ENCODE measurements around the gene ADGRG3. TPM values are rescaled to one million over a fixed set of nuclear protein-coding genes. Genes with fewer than 3 reads are reported as not detected.
A peak's percentile ranks its signal among the peaks of the same experiment; 100 is the strongest.

Gene ADGRG3
- total and polyA plus RNA-seq, 4 donors = 0.08 to 3.9 (median 0.54) TPM

GRCh38 chr16:57694725-57695679, 26.9 kb downstream of the ADGRG3 start, which contains the start of gene DRC7:
Gene DRC7, plus strand, starts transcription at chr16:57694806. Its CDS starts 3,144 bp downstream, at chr16:57697950.
- Histone ChIP-seq H3K36me3 (ENCODE audit: control insufficient read depth in 1 of 2, insufficient read depth in 2 of 2, low read length in 1 of 2) (no peaks in the 10 kb centered on the region), H3K27me3 (ENCODE audit: control insufficient read depth in 1 of 2, insufficient read depth in 2 of 2, low read length in 1 of 2) (no peaks in the 10 kb centered on the region), H3K27ac (ENCODE audit: low read depth in 1 of 2, low read length in 2 of 2) (no peak within 1 kb of the TSS), H3K4me1 (ENCODE audit: control insufficient read depth in 1 of 2, insufficient read depth in 2 of 2, low read length in 2 of 2) (no peaks in the 10 kb centered on the region), H3K4me3 (ENCODE audit: low read length in 2 of 2) (no peak within 1 kb of the TSS), H3K9me3 (ENCODE audit: control insufficient read depth, low read length) (no peaks in the 10 kb centered on the region)
- 37 to 41% methylated on average over 5 to 8 of the region's 8 CpGs for WGBS, 2 donors
- intact Hi-C loops (cut with DNase I) = no loop called here
- ATAC-seq (ENCODE audit: low FRiP score) (peak; percentile 46), DNase-seq (peak in 1 of 2 donors; percentile 62)

GRCh38 chr16:57695680-57696069, 27.6 kb downstream of the ADGRG3 start:
- 78 to 82% methylated on average over 5 of the region's 5 CpGs for whole genome bisulfite sequencing, 2 donors
- ATAC-seq (ENCODE audit: low FRiP score) (no peak), DNase-seq (peak in 1 of 2 donors; percentile 27)
- Histone ChIP-seq H3K27me3 (ENCODE audit: control insufficient read depth in 1 of 2, insufficient read depth in 2 of 2, low read length in 1 of 2) (no peaks in the 10 kb centered on the region), H3K4me1 (ENCODE audit: control insufficient read depth in 1 of 2, insufficient read depth in 2 of 2, low read length in 2 of 2) (no peaks in the 10 kb centered on the region), H3K36me3 (ENCODE audit: control insufficient read depth in 1 of 2, insufficient read depth in 2 of 2, low read length in 1 of 2) (no peaks in the 10 kb centered on the region), H3K27ac (ENCODE audit: low read depth in 1 of 2, low read length in 2 of 2) (no peak overlapping the region), H3K9me3 (ENCODE audit: control insufficient read depth, low read length) (no peaks in the 10 kb centered on the region), H3K4me3 (ENCODE audit: low read length in 2 of 2) (no peak overlapping the region)
- intact Hi-C loops (cut with DNase I) = no loop called here

DNA sequence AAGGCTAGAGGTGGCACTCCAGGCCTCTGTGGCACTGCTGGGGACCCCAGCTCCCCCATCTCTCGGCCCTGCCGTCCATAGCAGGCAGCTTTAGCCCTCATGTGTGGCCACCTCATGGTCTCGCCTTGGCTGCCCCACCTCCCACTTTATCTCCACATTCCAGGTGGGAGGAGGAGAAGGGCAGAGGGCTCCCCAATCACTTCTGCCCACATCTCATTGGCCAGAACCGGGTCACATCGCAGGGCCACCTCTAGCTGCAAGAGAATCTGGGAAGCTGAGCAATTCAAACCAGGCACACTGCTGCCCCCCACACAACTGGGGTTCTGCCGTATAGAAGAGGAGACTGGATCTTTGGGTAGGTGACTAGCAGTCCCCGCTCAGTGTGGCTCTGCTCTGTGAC, 28.1 kb downstream of the ADGRG3 start:
- ATAC-seq (ENCODE audit: low FRiP score) (no peak), DNase-seq (peak in 1 of 2 donors; percentile 18)
- no peaks in the 10 kb centered on the region for H3K4me1 ChIP-seq (ENCODE audit: control insufficient read depth in 1 of 2, insufficient read depth in 2 of 2, low read length in 2 of 2)
- no peaks in the 10 kb centered on the region for H3K36me3 ChIP-seq (ENCODE audit: control insufficient read depth in 1 of 2, insufficient read depth in 2 of 2, low read length in 1 of 2)
- intact Hi-C loops (cut with DNase I) = no loop called here
- H3K4me3 ChIP-seq (ENCODE audit: low read length in 2 of 2) = no peak overlapping the region
- 87 to 90% methylated on average over 7 of the region's 7 CpGs for WGBS, 2 donors
- no peak overlapping the region for H3K27ac ChIP-seq (ENCODE audit: low read depth in 1 of 2, low read length in 2 of 2)
- H3K27me3 ChIP-seq (ENCODE audit: control insufficient read depth in 1 of 2, insufficient read depth in 2 of 2, low read length in 1 of 2) = no peaks in the 10 kb centered on the region
- no peaks in the 10 kb centered on the region for H3K9me3 ChIP-seq (ENCODE audit: control insufficient read depth, low read length)

DNA sequence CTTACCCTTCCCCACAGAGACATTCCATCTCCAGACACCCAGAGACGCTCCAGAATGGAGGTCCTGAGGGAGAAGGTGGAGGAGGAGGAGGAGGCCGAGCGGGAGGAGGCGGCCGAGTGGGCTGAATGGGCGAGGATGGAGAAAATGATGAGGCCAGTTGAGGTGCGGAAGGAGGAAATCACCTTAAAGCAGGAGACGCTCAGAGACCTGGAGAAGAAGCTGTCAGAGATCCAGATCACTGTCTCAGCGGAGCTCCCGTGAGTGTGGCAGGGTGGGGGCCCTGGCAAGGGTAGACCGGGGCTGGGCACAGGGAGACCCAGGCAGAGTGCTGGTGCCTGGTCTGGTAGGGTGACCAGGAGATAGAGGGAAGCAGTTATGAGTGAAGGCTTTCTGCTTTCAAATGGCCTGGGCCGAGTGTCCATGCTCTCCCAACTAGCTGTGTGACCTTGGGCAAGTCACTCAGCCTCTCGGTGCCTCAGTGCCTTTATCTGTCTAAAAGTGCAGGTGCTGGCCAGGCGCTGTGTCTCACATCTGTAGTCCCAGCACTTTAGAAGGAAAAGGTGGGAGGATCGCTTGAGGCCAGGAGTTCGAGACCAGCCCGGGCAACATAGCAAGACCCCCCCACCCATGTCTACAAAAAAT, 29.9 kb downstream of the ADGRG3 start:
- no peaks in the 10 kb centered on the region for H3K27me3 ChIP-seq (ENCODE audit: control insufficient read depth in 1 of 2, insufficient read depth in 2 of 2, low read length in 1 of 2)
- H3K4me3 ChIP-seq (ENCODE audit: low read length in 2 of 2) = no peak overlapping the region
- WGBS, 2 donors = 93 to 95% methylated on average over 17 of the region's 17 CpGs
- no peak overlapping the region for H3K27ac ChIP-seq (ENCODE audit: low read depth in 1 of 2, low read length in 2 of 2)
- DNase-seq (peak in 1 of 2 donors; percentile 16), ATAC-seq (ENCODE audit: low FRiP score) (no peak)
- intact Hi-C loops (cut with DNase I) = no loop called here
- no peaks in the 10 kb centered on the region for H3K9me3 ChIP-seq (ENCODE audit: control insufficient read depth, low read length)
- H3K36me3 ChIP-seq (ENCODE audit: control insufficient read depth in 1 of 2, insufficient read depth in 2 of 2, low read length in 1 of 2) = no peaks in the 10 kb centered on the region
- H3K4me1 ChIP-seq (ENCODE audit: control insufficient read depth in 1 of 2, insufficient read depth in 2 of 2, low read length in 2 of 2) = no peaks in the 10 kb centered on the region

- Histone ChIP-seq H3K4me1 (ENCODE audit: control insufficient read depth in 1 of 2, insufficient read depth in 2 of 2, low read length in 2 of 2) (no peaks in the 10 kb centered on the region), H3K9me3 (ENCODE audit: control insufficient read depth, low read length) (no peaks in the 10 kb centered on the region), H3K36me3 (ENCODE audit: control insufficient read depth in 1 of 2, insufficient read depth in 2 of 2, low read length in 1 of 2) (no peaks in the 10 kb centered on the region), H3K4me3 (ENCODE audit: low read length in 2 of 2) (no peak overlapping the region), H3K27ac (ENCODE audit: low read depth in 1 of 2, low read length in 2 of 2) (no peak overlapping the region), H3K27me3 (ENCODE audit: control insufficient read depth in 1 of 2, insufficient read depth in 2 of 2, low read length in 1 of 2) (no peaks in the 10 kb centered on the region)
- 91% methylated on average over 16 of the region's 16 CpGs for WGBS, 2 donors
- DNase-seq (peak in 1 of 2 donors; percentile 39), ATAC-seq (ENCODE audit: low FRiP score) (no peak)
- intact Hi-C loops (cut with DNase I) = no loop called here
These were observed 30.8 kb downstream of the ADGRG3 start for GRCh38 chr16:57698812-57699405.

DNA sequence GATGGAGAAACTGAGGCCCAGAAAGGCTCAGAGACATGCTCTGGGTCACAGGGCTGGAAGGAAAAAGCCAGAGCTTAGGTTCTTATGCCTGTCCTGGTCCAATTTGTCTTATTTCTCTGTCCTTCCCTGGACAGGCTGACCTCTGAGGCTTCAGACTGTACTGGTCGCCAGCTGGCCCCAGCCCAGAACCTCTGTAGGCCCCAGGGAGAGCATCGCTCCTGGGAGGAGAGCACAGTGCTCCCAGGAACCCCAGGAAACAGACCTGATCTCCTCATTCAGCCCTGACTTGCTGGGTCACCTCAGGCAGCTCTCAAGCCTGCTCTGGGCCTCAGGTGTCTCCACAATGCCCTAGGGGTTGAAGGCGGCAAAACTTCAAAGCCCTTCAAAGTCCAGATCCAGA, 31.4 kb downstream of the ADGRG3 start:
- H3K27ac ChIP-seq (ENCODE audit: low read depth in 1 of 2, low read length in 2 of 2) = no peak overlapping the region
- H3K4me3 ChIP-seq (ENCODE audit: low read length in 2 of 2) = no peak overlapping the region
- 88 to 90% methylated on average over 3 of the region's 3 CpGs for whole genome bisulfite sequencing, 2 donors
- H3K36me3 ChIP-seq (ENCODE audit: control insufficient read depth in 1 of 2, insufficient read depth in 2 of 2, low read length in 1 of 2) = no peaks in the 10 kb centered on the region
- no peaks in the 10 kb centered on the region for H3K4me1 ChIP-seq (ENCODE audit: control insufficient read depth in 1 of 2, insufficient read depth in 2 of 2, low read length in 2 of 2)
- intact Hi-C loops (cut with DNase I) = no loop called here
- ATAC-seq (ENCODE audit: low FRiP score) (no peak), DNase-seq (peak in 1 of 2 donors; percentile 34)
- H3K9me3 ChIP-seq (ENCODE audit: control insufficient read depth, low read length) = no peaks in the 10 kb centered on the region
- H3K27me3 ChIP-seq (ENCODE audit: control insufficient read depth in 1 of 2, insufficient read depth in 2 of 2, low read length in 1 of 2) = no peaks in the 10 kb centered on the region

GRCh38 chr16:57699899-57700298, 31.8 kb downstream of the ADGRG3 start:
- peak in 1 of 2 donors; percentile 30 for DNase-seq
- ATAC-seq (ENCODE audit: low FRiP score) = no peak
- Histone ChIP-seq H3K4me3 (ENCODE audit: low read length in 2 of 2) (no peak overlapping the region), H3K36me3 (ENCODE audit: control insufficient read depth in 1 of 2, insufficient read depth in 2 of 2, low read length in 1 of 2) (no peaks in the 10 kb centered on the region), H3K9me3 (ENCODE audit: control insufficient read depth, low read length) (no peaks in the 10 kb centered on the region), H3K27me3 (ENCODE audit: control insufficient read depth in 1 of 2, insufficient read depth in 2 of 2, low read length in 1 of 2) (no peaks in the 10 kb centered on the region), H3K27ac (ENCODE audit: low read depth in 1 of 2, low read length in 2 of 2) (no peak overlapping the region), H3K4me1 (ENCODE audit: control insufficient read depth in 1 of 2, insufficient read depth in 2 of 2, low read length in 2 of 2) (no peaks in the 10 kb centered on the region)
- intact Hi-C loops (cut with DNase I) = no loop called here
- WGBS, 2 donors = 88 to 94% methylated on average over 7 of the region's 7 CpGs

- Histone ChIP-seq H3K36me3 (ENCODE audit: control insufficient read depth in 1 of 2, insufficient read depth in 2 of 2, low read length in 1 of 2) (no peaks in the 10 kb centered on the region), H3K9me3 (ENCODE audit: control insufficient read depth, low read length) (no peaks in the 10 kb centered on the region), H3K27me3 (ENCODE audit: control insufficient read depth in 1 of 2, insufficient read depth in 2 of 2, low read length in 1 of 2) (no peaks in the 10 kb centered on the region), H3K4me1 (ENCODE audit: control insufficient read depth in 1 of 2, insufficient read depth in 2 of 2, low read length in 2 of 2) (no peaks in the 10 kb centered on the region), H3K27ac (ENCODE audit: low read depth in 1 of 2, low read length in 2 of 2) (no peak overlapping the region), H3K4me3 (ENCODE audit: low read length in 2 of 2) (no peak overlapping the region)
- 78 to 81% methylated on average over 9 to 10 of the region's 10 CpGs for WGBS, 2 donors
- DNase-seq (peak in 1 of 2 donors; percentile 2), ATAC-seq (ENCODE audit: low FRiP score) (no peak)
- intact Hi-C loops (cut with DNase I) = no loop called here
These were observed 32.9 kb downstream of the ADGRG3 start for GRCh38 chr16:57700781-57701551.

Measured in aorta (tissue), 5 donors.